HEK293 (cell line): ENCODE data around the gene HDAC11.

Experiments
- CTCF ChIA-PET: fragments of 350-600 bp; formaldehyde crosslinking; extraction: SDS; loops from one replicate; lab custom pipeline; 2021; ENCODE audit warnings: antibody characterized with exemption; lab: Yijun Ruan, JAX
- POLR2A ChIA-PET: fragments of 300-600 bp; formaldehyde crosslinking; extraction: SDS; loops from one replicate; lab custom pipeline; 2020; ENCODE audit warnings: antibody characterized with exemption, inconsistent platforms; lab: Yijun Ruan, JAX
- H3K27ac ChIP-seq: fragments of 200-500 bp; sonication (Bioruptor generic); 2 replicates; pipeline ENCODE4 v1.5.1; 2014; ENCODE audit warnings: low read depth, low read length, control low read depth, inconsistent platforms; ENCODE audit errors: extremely low read depth
- H3K36me3 ChIP-seq, 2 experiments: fragments of 200-500 bp in 1 of 2; sonication (Bioruptor generic) in 1 of 2; 1 replicate in 1 of 2; 2 replicates in 1 of 2; pipeline ENCODE4 v1.5.1; 2014 to 2017; ENCODE audit warnings: inconsistent platforms in 2 of 2, low read length in 2 of 2; ENCODE audit not compliant: control insufficient read depth in 2 of 2, insufficient read depth in 1 of 2
- H3K4me1 ChIP-seq: fragments of 200-500 bp; sonication (Bioruptor generic); 2 replicates; pipeline ENCODE4 v1.5.1; 2014; ENCODE audit warnings: mild to moderate bottlenecking, low read length, inconsistent platforms; ENCODE audit not compliant: control insufficient read depth, insufficient read depth
- H3K4me3 ChIP-seq: 2 replicates; pipeline ENCODE4 v1.5.1; 2011; ENCODE audit warnings: low read depth, mild to moderate bottlenecking, control low read depth, low read length, moderate library complexity
- H3K9me3 ChIP-seq: fragments of 200-500 bp; sonication (Bioruptor generic); 2 replicates; pipeline ENCODE4 v1.5.1; 2014; ENCODE audit warnings: low read depth, low read length, inconsistent platforms; ENCODE audit not compliant: control insufficient read depth, insufficient read depth
- BCL11A ChIP-seq: fragments of 450-650 bp; formaldehyde crosslinking; IDR thresholded peaks from 2 replicates; pipeline ENCODE4 v1.5.1; 2016; ENCODE audit warnings: low read depth, missing biosample characterization, missing genetic modification characterization
- FEZF1 ChIP-seq: fragments of 450-650 bp; formaldehyde crosslinking; IDR thresholded peaks from 2 replicates; pipeline ENCODE4 v1.5.1; 2016; ENCODE audit warnings: missing biosample characterization, missing genetic modification characterization
- HOXA7 ChIP-seq: sonication (generic); formaldehyde crosslinking; IDR thresholded peaks from 2 replicates; pipeline ENCODE4 v1.8.1; 2022; ENCODE audit warnings: missing genetic modification reagents, borderline replicate concordance
- HOXD13 ChIP-seq: sonication (generic); formaldehyde crosslinking; IDR thresholded peaks from 2 replicates; pipeline ENCODE4 v1.8.0; 2022; ENCODE audit warnings: missing genetic modification reagents, borderline replicate concordance
- SALL2 ChIP-seq: fragments of 450-650 bp; formaldehyde crosslinking; IDR thresholded peaks from 2 replicates; pipeline ENCODE4 v1.5.0; 2017; ENCODE audit warnings: missing biosample characterization, mild to moderate bottlenecking, missing genetic modification characterization, borderline replicate concordance
- SCRT1 ChIP-seq: fragments of 450-650 bp; formaldehyde crosslinking; IDR thresholded peaks from 2 replicates; pipeline ENCODE4 v1.5.1; 2016; ENCODE audit warnings: missing biosample characterization, missing genetic modification characterization, borderline replicate concordance
- SCRT2 ChIP-seq: fragments of 450-650 bp; formaldehyde crosslinking; IDR thresholded peaks from 2 replicates; pipeline ENCODE4 v1.5.1; 2016; ENCODE audit warnings: missing biosample characterization, missing genetic modification characterization
- YY2 ChIP-seq: fragments of 450-650 bp; formaldehyde crosslinking; IDR thresholded peaks from 2 replicates; pipeline ENCODE4 v1.5.1; 2016; ENCODE audit warnings: missing biosample characterization, missing genetic modification characterization
- ZFHX2 ChIP-seq: fragments of 450-650 bp; formaldehyde crosslinking; conservative IDR thresholded peaks from 2 replicates; pipeline ENCODE4 v1.5.1; 2016; ENCODE audit warnings: missing biosample characterization, missing genetic modification characterization
- ZNF169 ChIP-seq: fragments of 450-650 bp; formaldehyde crosslinking; IDR thresholded peaks from 2 replicates; pipeline ENCODE4 v1.5.1; 2016; ENCODE audit warnings: missing biosample characterization, missing genetic modification characterization
- ZNF239 ChIP-seq: fragments of 450-650 bp; formaldehyde crosslinking; IDR thresholded peaks from 2 replicates; pipeline ENCODE4 v1.5.1; 2016; ENCODE audit warnings: missing biosample characterization, missing genetic modification characterization
- ZNF248 ChIP-seq: fragments of 450-650 bp; formaldehyde crosslinking; IDR thresholded peaks from 2 replicates; pipeline ENCODE4 v1.5.1; 2017; ENCODE audit warnings: missing biosample characterization, missing genetic modification characterization
- ZNF341 ChIP-seq: fragments of 450-650 bp; formaldehyde crosslinking; IDR thresholded peaks from 2 replicates; pipeline ENCODE4; 2016; ENCODE audit warnings: low read depth, missing biosample characterization, missing genetic modification characterization
- ZNF416 ChIP-seq: fragments of 450-650 bp; formaldehyde crosslinking; IDR thresholded peaks from 2 replicates; pipeline ENCODE4 v1.5.1; 2016; ENCODE audit warnings: missing biosample characterization, missing genetic modification characterization
- ZNF433 ChIP-seq: fragments of 450-650 bp; formaldehyde crosslinking; IDR thresholded peaks from 2 replicates; pipeline ENCODE4 v1.5.1; 2016; ENCODE audit warnings: missing biosample characterization, missing genetic modification characterization, low read depth
- ZNF664 ChIP-seq: fragments of 450-650 bp; formaldehyde crosslinking; IDR thresholded peaks from 2 replicates; pipeline ENCODE4 v1.5.1; 2016; ENCODE audit warnings: missing biosample characterization, missing genetic modification characterization
- ZNF677 ChIP-seq: fragments of 450-650 bp; IDR thresholded peaks from 2 replicates; pipeline ENCODE4 v1.5.0; 2018; ENCODE audit warnings: missing biosample characterization, mild to moderate bottlenecking, missing genetic modification characterization, moderate library complexity
- ZNF76 ChIP-seq: fragments of 450-650 bp; formaldehyde crosslinking; IDR thresholded peaks from 2 replicates; pipeline ENCODE4; 2016; ENCODE audit warnings: low read depth, missing biosample characterization, missing genetic modification characterization, borderline replicate concordance
- ZSCAN30 ChIP-seq: fragments of 450-650 bp; IDR thresholded peaks from 2 replicates; pipeline ENCODE4 v1.5.1; 2018; ENCODE audit warnings: missing biosample characterization, mild to moderate bottlenecking, missing genetic modification characterization, moderate library complexity
- TF ChIP-seq, protein P1 (sequence below): fragments of 450-650 bp; formaldehyde crosslinking; IDR thresholded peaks from 2 replicates; pipeline ENCODE4 v1.5.1; 2016; ENCODE audit warnings: missing biosample characterization, missing genetic modification characterization
- TF ChIP-seq, protein P2 (sequence below): fragments of 450-650 bp; formaldehyde crosslinking; IDR thresholded peaks from 2 replicates; pipeline ENCODE4 v1.5.1; 2016; ENCODE audit warnings: missing biosample characterization, missing genetic modification characterization
- TF ChIP-seq, protein P3 (sequence below): fragments of 450-650 bp; formaldehyde crosslinking; IDR thresholded peaks from 2 replicates; pipeline ENCODE4 v1.5.1; 2016; ENCODE audit warnings: missing biosample characterization, missing genetic modification characterization

Gene HDAC11

DNA sequence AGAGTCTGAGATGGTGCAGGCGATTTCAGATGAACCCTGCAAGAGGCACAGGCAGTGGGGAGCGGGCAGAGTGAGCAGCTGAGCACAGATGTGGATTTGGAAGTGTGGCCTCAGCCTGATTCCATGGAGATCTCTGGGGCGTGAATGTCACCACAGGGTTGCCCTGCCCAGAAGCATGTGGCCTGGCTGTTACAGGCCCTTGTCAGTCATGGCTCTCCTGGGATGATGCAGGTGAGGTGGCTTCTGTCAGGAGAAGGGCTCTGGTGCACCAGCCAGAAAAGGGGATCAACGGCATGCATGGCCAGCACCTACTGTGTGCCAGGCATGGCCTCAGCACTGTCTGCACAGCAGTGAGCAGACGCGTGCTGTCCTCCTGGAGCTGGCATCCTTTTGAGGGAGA is 11.9 kb downstream of the HDAC11 start:
- POLR2A ChIA-PET = no interaction called here
- H3K4me3 ChIP-seq = no peak overlapping the region
- CTCF ChIA-PET = interaction anchor here (0.7 kb wide), 1 partner anchor 144 kb away, joined by 4 read pairs; no protein-coding TSS in a partner anchor
- peaks cover 0 to 21% of the 10 kb centered on the region in 2 experiments; a peak in 1 of 3 replicates for H3K36me3 ChIP-seq
- H3K9me3 ChIP-seq = no peaks in the 10 kb centered on the region
- H3K27ac ChIP-seq = no peak overlapping the region
- H3K4me1 ChIP-seq = no peaks in the 10 kb centered on the region
- TF ChIP-seq ZFHX2 (tag by site-specific recombination) (no peak), SALL2 (tag by site-specific recombination) (no peak), ZNF239 (tag by site-specific recombination) (no peak), ZNF76 (tag by site-specific recombination) (no peak), ZSCAN30 (no peak), HOXA7 (CRISPR knock-in tag) (no peak), ZNF433 (tag by site-specific recombination) (no peak), FEZF1 (tag by site-specific recombination) (no peak), ZNF677 (tag by site-specific recombination) (no peak), BCL11A (no peak), ZNF416 (tag by site-specific recombination) (no peak)
- TF ChIP-seq, protein P1, sequence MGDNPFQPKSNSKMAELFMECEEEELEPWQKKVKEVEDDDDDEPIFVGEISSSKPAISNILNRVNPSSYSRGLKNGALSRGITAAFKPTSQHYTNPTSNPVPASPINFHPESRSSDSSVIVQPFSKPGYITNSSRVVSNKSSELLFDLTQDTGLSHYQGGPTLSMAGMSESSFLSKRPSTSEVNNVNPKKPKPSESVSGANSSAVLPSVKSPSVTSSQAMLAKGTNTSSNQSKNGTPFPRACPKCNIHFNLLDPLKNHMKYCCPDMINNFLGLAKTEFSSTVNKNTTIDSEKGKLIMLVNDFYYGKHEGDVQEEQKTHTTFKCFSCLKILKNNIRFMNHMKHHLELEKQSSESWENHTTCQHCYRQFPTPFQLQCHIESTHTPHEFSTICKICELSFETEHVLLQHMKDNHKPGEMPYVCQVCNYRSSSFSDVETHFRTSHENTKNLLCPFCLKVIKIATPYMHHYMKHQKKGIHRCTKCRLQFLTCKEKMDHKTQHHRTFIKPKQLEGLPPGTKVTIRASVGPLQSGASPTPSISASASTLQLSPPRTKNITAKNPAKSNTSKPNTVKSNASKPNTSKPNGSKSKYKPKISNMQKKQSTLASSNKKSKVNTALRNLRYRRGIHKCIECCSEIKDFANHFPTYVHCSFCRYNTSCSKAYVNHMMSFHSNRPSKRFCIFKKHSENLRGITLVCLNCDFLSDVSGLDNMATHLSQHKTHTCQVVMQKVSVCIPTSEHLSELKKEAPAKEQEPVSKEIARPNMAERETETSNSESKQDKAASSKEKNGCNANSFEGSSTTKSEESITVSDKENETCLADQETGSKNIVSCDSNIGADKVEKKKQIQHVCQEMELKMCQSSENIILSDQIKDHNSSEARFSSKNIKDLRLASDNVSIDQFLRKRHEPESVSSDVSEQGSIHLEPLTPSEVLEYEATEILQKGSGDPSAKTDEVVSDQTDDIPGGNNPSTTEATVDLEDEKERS = no peak
- TF ChIP-seq, protein P2, sequence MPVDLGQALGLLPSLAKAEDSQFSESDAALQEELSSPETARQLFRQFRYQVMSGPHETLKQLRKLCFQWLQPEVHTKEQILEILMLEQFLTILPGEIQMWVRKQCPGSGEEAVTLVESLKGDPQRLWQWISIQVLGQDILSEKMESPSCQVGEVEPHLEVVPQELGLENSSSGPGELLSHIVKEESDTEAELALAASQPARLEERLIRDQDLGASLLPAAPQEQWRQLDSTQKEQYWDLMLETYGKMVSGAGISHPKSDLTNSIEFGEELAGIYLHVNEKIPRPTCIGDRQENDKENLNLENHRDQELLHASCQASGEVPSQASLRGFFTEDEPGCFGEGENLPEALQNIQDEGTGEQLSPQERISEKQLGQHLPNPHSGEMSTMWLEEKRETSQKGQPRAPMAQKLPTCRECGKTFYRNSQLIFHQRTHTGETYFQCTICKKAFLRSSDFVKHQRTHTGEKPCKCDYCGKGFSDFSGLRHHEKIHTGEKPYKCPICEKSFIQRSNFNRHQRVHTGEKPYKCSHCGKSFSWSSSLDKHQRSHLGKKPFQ (tag by site-specific recombination) = no peak

DNA sequence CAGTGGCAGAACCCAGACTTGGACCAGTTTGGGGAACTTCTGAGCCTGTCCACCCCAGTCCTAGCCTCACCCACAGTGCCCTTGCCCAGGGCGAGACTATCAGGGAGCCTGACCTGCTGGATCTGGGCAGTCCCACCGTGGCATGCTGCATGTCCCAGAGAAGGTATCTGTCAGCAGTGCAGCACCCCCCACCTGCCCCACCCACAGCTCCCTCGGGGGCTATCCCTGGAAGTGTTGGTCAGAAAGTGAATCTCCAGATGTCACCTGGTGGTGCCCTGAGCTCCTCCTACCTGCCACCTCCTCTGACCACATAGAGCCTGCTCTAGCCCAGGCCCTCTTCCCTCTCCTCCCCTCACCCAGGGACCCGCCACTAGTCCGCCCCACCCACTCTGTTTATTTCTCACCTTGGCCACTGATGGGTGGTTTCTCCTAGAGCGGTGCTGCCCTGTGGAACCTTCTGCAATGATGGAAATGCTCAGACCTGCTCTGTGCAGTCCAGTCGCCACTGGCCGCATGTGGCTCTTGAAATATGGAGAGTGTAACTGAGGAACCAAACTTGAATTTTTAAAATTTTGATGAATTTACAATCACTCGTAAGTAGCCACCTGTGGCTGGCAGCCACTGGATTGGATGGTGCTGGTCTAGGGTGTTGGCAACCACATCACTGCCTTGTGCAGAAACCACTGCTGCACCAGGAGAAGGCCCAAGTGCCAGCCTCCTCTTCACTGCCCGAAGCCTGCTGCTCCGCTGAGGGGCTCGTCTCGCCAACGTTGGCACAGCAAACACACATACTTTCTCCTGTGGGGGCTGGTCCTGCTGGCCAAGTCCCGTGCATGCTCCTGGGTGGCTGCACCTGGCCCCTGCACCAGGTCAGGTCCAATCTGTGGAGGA is 13.1 kb downstream of the HDAC11 start:
- 0 out of 2 replicates have a peak, but pooled peaks have one; percentile 12 for TF ChIP-seq SCRT2 (tag by site-specific recombination)
- no peak for TF ChIP-seq ZNF341 (tag by site-specific recombination)
- Histone ChIP-seq H3K27ac (no peak overlapping the region), H3K4me3 (no peak overlapping the region), H3K9me3 (no peaks in the 10 kb centered on the region), H3K36me3 (peaks cover 0 to 15% of the 10 kb centered on the region in 2 experiments; a peak in 1 of 3 replicates), H3K4me1 (no peaks in the 10 kb centered on the region)
- CTCF ChIA-PET = interaction anchor here (0.6 kb wide), 1 partner anchor 155 kb away, joined by 4 read pairs; no protein-coding TSS in a partner anchor
- POLR2A ChIA-PET = no interaction called here

DNA sequence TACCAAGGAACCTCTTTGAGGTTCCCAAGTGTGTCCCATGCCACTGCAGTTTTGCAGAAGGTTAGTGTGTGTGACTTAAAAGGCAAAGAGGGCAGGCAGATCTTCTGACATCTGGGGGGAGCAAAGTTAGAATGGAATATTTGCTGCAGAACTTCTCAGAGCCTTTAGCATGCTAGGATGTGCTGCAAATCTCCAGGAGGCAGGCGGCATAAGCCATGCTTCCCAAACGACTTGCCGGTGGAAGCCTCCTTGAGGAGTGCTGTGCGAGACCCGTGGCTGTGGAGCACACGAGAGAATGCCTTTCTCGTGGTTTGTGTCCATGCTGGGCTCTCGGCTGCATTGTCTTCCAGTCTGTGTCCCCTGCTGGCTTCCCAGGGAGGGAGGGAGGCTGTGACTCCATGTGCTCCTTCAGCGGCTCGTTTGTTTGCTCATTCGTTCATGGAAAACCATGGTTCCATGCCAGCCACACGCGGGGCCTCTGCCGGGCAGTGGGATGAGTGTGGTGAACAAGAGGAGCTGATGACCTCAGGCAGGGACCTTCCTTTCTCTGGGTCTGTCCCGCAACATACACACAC is 13.8 kb downstream of the HDAC11 start:
- no peak overlapping the region for H3K27ac ChIP-seq
- no peak overlapping the region for H3K4me3 ChIP-seq
- peaks cover 0 to 9% of the 10 kb centered on the region in 2 experiments; a peak in 1 of 3 replicates for H3K36me3 ChIP-seq
- no peaks in the 10 kb centered on the region for H3K4me1 ChIP-seq
- no peaks in the 10 kb centered on the region for H3K9me3 ChIP-seq
- ChIA-PET CTCF (interaction anchor here (0.6 to 3.2 kb wide), 4 partner anchors 32 to 1033 kb away, joined by 3 to 219 read pairs (median 4); no protein-coding TSS in a partner anchor), POLR2A (no interaction called here)
- TF ChIP-seq ZNF664 (tag by site-specific recombination) (no peak), ZNF169 (no peak), HOXD13 (CRISPR knock-in tag) (no peak), SCRT1 (tag by site-specific recombination) (no peak), YY2 (tag by site-specific recombination) (no peak), ZNF248 (tag by site-specific recombination) (no peak)
- TF ChIP-seq, protein P3, sequence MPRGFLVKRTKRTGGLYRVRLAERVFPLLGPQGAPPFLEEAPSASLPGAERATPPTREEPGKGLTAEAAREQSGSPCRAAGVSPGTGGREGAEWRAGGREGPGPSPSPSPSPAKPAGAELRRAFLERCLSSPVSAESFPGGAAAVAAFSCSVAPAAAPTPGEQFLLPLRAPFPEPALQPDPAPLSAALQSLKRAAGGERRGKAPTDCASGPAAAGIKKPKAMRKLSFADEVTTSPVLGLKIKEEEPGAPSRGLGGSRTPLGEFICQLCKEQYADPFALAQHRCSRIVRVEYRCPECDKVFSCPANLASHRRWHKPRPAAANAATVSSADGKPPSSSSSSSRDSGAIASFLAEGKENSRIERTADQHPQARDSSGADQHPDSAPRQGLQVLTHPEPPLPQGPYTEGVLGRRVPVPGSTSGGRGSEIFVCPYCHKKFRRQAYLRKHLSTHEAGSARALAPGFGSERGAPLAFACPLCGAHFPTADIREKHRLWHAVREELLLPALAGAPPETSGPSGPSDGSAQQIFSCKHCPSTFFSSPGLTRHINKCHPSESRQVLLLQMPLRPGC = no peak
